ENCODE results near the gene TRIM42.

DNA sequence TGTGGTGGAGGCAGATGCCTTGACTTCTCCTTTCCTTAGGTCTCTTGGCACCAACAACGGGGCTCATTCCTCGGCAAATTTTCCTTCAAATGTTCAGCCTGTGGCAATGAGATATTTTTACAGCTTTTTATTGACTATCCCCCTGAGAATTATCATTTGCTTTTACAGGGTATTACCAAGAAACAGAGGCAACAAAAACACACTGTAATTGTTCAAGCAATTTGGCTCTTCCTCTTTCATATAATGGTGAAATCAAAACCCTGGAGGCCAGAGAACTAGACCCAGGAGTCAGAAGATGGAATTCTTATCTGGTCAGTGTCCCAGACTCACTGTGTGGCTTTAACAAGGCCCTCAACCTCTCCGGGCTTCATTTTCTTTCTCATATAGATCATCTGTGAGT is 40.1 kb downstream of the TRIM42 start:
- TF ChIP-seq EZH2phosphoT487 (IDR thresholded peaks at IDR 0.05; ENCODE audit: borderline replicate concordance, low read depth, low read length) (no peak), CTCF (conservative IDR thresholded peaks at IDR 0.05; ENCODE audit: low read length) (no peak)

Measured in OCI-LY7 (cell line).